Neural cell (in vitro differentiated cells): ENCODE results near the gene RBM14. TPM values are rescaled to one million over a fixed set of nuclear protein-coding genes. Genes with fewer than 3 reads are reported as not detected.

Experiments used
- H2AFZ ChIP-seq: fragments of 200-600, 300-800 bp; sonication (generic), shearing (Covaris generic); 2 replicates; pipeline ENCODE4 v1.6.0; 2014; ENCODE audit warnings: low read depth, mild to moderate bottlenecking, antibody characterized with exemption, low read length, moderate library complexity
- H3F3A ChIP-seq: fragments of 200-600 bp; shearing (Covaris generic); 2 replicates; pipeline ENCODE4 v1.6.1; 2016; ENCODE audit warnings: mild to moderate bottlenecking, moderate library complexity, mixed read lengths, antibody characterized with exemption, low read length; ENCODE audit not compliant: insufficient read depth, poor library complexity, severe bottlenecking
- H3K27ac ChIP-seq: fragments of 200-600, 300-800 bp; sonication (generic), shearing (Covaris generic); 2 replicates; pipeline ENCODE4 v1.5.1; 2014; ENCODE audit warnings: mild to moderate bottlenecking, low read length, moderate library complexity
- H3K27me3 ChIP-seq: fragments of 300-800, 200-600 bp; sonication (generic), shearing (Covaris generic); 2 replicates; pipeline ENCODE4 v1.6.0; 2014; ENCODE audit warnings: mild to moderate bottlenecking, low read depth, low read length, moderate library complexity; ENCODE audit not compliant: insufficient read depth
- H3K36me3 ChIP-seq: fragments of 300-800, 200-600 bp; sonication (generic), shearing (Covaris generic); 2 replicates; pipeline ENCODE4 v1.5.1; 2014; ENCODE audit warnings: mild to moderate bottlenecking, antibody characterized with exemption, low read length, moderate library complexity; ENCODE audit not compliant: insufficient read depth
- H3K4me2 ChIP-seq: fragments of 300-800, 200-600 bp; sonication (generic), shearing (Covaris generic); 2 replicates; pipeline ENCODE4 v1.6.0; 2014; ENCODE audit warnings: mild to moderate bottlenecking, low read length
- H3K4me3 ChIP-seq: fragments of 300-800, 200-600 bp; sonication (generic), shearing (Covaris generic); 2 replicates; pipeline ENCODE4 v1.5.1; 2014; ENCODE audit warnings: mild to moderate bottlenecking, low read length, moderate library complexity
- H3K79me2 ChIP-seq: fragments of 200-600 bp; shearing (Covaris generic); replicated peaks from 2 replicates; pipeline ENCODE4 v1.6.0; 2014; ENCODE audit warnings: mild to moderate bottlenecking, low read length, moderate library complexity; ENCODE audit not compliant: insufficient read depth
- H3K9ac ChIP-seq: fragments of 300-800, 200-600 bp; sonication (generic), shearing (Covaris generic); 2 replicates; pipeline ENCODE4 v1.6.1; 2016; ENCODE audit warnings: mild to moderate bottlenecking, low read length, mixed read lengths
- H3K9me2 ChIP-seq: fragments of 200-600 bp; shearing (Covaris generic); 2 replicates; pipeline ENCODE4 v1.6.1; 2016; ENCODE audit warnings: mild to moderate bottlenecking, low read length, mixed read lengths; ENCODE audit not compliant: insufficient read depth
- H3K9me3 ChIP-seq: fragments of 200-600, 300-800 bp; sonication (generic), shearing (Covaris generic); 2 replicates; pipeline ENCODE4 v1.6.1; 2016; ENCODE audit warnings: mild to moderate bottlenecking, mixed run types, low read length, moderate library complexity, mixed read lengths
- H4K20me1 ChIP-seq: fragments of 200-600 bp; shearing (Covaris generic); 2 replicates; pipeline ENCODE4 v1.6.1; 2016; ENCODE audit warnings: mild to moderate bottlenecking, mixed run types; ENCODE audit not compliant: insufficient read depth
- EP300 ChIP-seq: fragments of 450-650 bp; conservative IDR thresholded peaks from 2 replicates; pipeline ENCODE4 v1.6.1; 2014; ENCODE audit warnings: antibody characterized with exemption, mild to moderate bottlenecking, moderate library complexity; ENCODE audit not compliant: poor library complexity, severe bottlenecking
- EZH2 ChIP-seq: fragments of 200-600, 300-800 bp; shearing (Covaris generic), sonication (generic); IDR thresholded peaks from 2 replicates; pipeline ENCODE4 v1.6.1; 2014; ENCODE audit warnings: antibody characterized with exemption, low read length, borderline replicate concordance, mild to moderate bottlenecking; ENCODE audit not compliant: insufficient read depth, poor library complexity, severe bottlenecking
- MXI1 ChIP-seq: fragments of 450-650 bp; conservative IDR thresholded peaks from 2 replicates; pipeline ENCODE4 v1.6.1; 2014; ENCODE audit warnings: antibody characterized with exemption, mild to moderate bottlenecking; ENCODE audit not compliant: poor library complexity, severe bottlenecking
- POLR2AphosphoS5 ChIP-seq: IDR thresholded peaks from 2 replicates; pipeline ENCODE4 v1.6.1; 2012
- RAD21 ChIP-seq: fragments of 450-650 bp; conservative IDR thresholded peaks from 2 replicates; pipeline ENCODE4 v1.6.1; 2014; ENCODE audit warnings: antibody characterized with exemption, mild to moderate bottlenecking, moderate library complexity
- SMC3 ChIP-seq: fragments of 450-650 bp; conservative IDR thresholded peaks from 2 replicates; pipeline ENCODE4 v1.6.1; 2014; ENCODE audit warnings: antibody characterized with exemption, mild to moderate bottlenecking, moderate library complexity; ENCODE audit not compliant: poor library complexity
- TAF1 ChIP-seq: IDR thresholded peaks from 2 replicates; pipeline ENCODE4 v1.6.1; 2012; ENCODE audit warnings: low read depth
- polyA plus RNA-seq: library from polyadenylated mRNA; depleted of rRNA; stranded (reverse); fragments of >200 nt; gene quantifications from 2 replicates; pipeline ENCODE4 v1.2.3, GENCODE V29; 2014
- TF ChIP-seq, protein P1 (sequence below): fragments of 450-650 bp; IDR thresholded peaks from 2 replicates; pipeline ENCODE4 v1.5.1; 2014; ENCODE audit warnings: antibody characterized with exemption, mild to moderate bottlenecking, moderate library complexity; ENCODE audit not compliant: poor library complexity, severe bottlenecking
- TF ChIP-seq, protein P2 (sequence below): IDR thresholded peaks from 2 replicates; pipeline ENCODE4 v1.6.1; 2012; ENCODE audit warnings: borderline replicate concordance

The RBM14 gene
- polyA plus RNA-seq, 1 donor from 2014 or later: 43.0 TPM

- Histone ChIP-seq H3K36me3 (peaks cover 3% of the 10 kb centered on the region), H3K79me2 (peaks cover 23% of the 10 kb centered on the region), H3K4me2 (no peak overlapping the region), H3K27me3 (no peaks in the 10 kb centered on the region), H3K27ac (no peak overlapping the region), H3K4me3 (no peak overlapping the region), H3K9me3 (no peaks in the 10 kb centered on the region), H3K9me2 (no peaks in the 10 kb centered on the region), H3F3A (no peaks in the 10 kb centered on the region), H3K9ac (no peak overlapping the region), H2AFZ (no peak overlapping the region), H4K20me1 (peaks cover 11% of the 10 kb centered on the region)
- no peak for TF ChIP-seq POLR2AphosphoS5
- TF ChIP-seq SMC3: no peak
- TF ChIP-seq, protein P1, sequence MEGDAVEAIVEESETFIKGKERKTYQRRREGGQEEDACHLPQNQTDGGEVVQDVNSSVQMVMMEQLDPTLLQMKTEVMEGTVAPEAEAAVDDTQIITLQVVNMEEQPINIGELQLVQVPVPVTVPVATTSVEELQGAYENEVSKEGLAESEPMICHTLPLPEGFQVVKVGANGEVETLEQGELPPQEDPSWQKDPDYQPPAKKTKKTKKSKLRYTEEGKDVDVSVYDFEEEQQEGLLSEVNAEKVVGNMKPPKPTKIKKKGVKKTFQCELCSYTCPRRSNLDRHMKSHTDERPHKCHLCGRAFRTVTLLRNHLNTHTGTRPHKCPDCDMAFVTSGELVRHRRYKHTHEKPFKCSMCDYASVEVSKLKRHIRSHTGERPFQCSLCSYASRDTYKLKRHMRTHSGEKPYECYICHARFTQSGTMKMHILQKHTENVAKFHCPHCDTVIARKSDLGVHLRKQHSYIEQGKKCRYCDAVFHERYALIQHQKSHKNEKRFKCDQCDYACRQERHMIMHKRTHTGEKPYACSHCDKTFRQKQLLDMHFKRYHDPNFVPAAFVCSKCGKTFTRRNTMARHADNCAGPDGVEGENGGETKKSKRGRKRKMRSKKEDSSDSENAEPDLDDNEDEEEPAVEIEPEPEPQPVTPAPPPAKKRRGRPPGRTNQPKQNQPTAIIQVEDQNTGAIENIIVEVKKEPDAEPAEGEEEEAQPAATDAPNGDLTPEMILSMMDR: no peak
- TF ChIP-seq TAF1: no peak
- TF ChIP-seq MXI1: no peak
- no peak for TF ChIP-seq RAD21
- TF ChIP-seq, protein P2, sequence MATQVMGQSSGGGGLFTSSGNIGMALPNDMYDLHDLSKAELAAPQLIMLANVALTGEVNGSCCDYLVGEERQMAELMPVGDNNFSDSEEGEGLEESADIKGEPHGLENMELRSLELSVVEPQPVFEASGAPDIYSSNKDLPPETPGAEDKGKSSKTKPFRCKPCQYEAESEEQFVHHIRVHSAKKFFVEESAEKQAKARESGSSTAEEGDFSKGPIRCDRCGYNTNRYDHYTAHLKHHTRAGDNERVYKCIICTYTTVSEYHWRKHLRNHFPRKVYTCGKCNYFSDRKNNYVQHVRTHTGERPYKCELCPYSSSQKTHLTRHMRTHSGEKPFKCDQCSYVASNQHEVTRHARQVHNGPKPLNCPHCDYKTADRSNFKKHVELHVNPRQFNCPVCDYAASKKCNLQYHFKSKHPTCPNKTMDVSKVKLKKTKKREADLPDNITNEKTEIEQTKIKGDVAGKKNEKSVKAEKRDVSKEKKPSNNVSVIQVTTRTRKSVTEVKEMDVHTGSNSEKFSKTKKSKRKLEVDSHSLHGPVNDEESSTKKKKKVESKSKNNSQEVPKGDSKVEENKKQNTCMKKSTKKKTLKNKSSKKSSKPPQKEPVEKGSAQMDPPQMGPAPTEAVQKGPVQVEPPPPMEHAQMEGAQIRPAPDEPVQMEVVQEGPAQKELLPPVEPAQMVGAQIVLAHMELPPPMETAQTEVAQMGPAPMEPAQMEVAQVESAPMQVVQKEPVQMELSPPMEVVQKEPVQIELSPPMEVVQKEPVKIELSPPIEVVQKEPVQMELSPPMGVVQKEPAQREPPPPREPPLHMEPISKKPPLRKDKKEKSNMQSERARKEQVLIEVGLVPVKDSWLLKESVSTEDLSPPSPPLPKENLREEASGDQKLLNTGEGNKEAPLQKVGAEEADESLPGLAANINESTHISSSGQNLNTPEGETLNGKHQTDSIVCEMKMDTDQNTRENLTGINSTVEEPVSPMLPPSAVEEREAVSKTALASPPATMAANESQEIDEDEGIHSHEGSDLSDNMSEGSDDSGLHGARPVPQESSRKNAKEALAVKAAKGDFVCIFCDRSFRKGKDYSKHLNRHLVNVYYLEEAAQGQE: no peak
- no peak for TF ChIP-seq EP300
- no peak for TF ChIP-seq EZH2
Measured at GRCh38 chr11:66659763-66660162, 43.3 kb downstream of the RBM14 start.

- H3K79me2 ChIP-seq: peaks cover 61% of the 10 kb centered on the region
- no peak overlapping the region for H3K27ac ChIP-seq
- H4K20me1 ChIP-seq: peaks cover 34% of the 10 kb centered on the region
- peaks cover 14% of the 10 kb centered on the region for H3K36me3 ChIP-seq
- H3K9me2 ChIP-seq: no peaks in the 10 kb centered on the region
- H2AFZ ChIP-seq: no peak overlapping the region
- no peaks in the 10 kb centered on the region for H3K27me3 ChIP-seq
- TF ChIP-seq, protein P2: no peak
- TF ChIP-seq EZH2 (no peak), RAD21 (no peak), SMC3 (no peak), MXI1 (no peak), TAF1 (no peak), POLR2AphosphoS5 (no peak), EP300 (no peak)
- TF ChIP-seq, protein P1: no peak
- H3K4me2 ChIP-seq: no peak overlapping the region
- no peak overlapping the region for H3K4me3 ChIP-seq
- H3K9ac ChIP-seq: no peak overlapping the region
- no peaks in the 10 kb centered on the region for H3F3A ChIP-seq
- H3K9me3 ChIP-seq: no peaks in the 10 kb centered on the region
Measured at GRCh38 chr11:66663741-66664296, 47.4 kb downstream of the RBM14 start.
